Erythroblast (primary cell): Measurements from ENCODE around the gene ICAM4.

Source experiments
- GATA1 ChIP-seq: IDR thresholded peaks from 2 replicates; pipeline ENCODE4 v1.6.1; 2011; ENCODE audit warnings: low read depth, mild to moderate bottlenecking, control low read depth, low read length, moderate library complexity
- POLR2A ChIP-seq: IDR thresholded peaks from 2 replicates; pipeline ENCODE4 v1.6.1; 2011; ENCODE audit warnings: mild to moderate bottlenecking, low read length

DNA sequence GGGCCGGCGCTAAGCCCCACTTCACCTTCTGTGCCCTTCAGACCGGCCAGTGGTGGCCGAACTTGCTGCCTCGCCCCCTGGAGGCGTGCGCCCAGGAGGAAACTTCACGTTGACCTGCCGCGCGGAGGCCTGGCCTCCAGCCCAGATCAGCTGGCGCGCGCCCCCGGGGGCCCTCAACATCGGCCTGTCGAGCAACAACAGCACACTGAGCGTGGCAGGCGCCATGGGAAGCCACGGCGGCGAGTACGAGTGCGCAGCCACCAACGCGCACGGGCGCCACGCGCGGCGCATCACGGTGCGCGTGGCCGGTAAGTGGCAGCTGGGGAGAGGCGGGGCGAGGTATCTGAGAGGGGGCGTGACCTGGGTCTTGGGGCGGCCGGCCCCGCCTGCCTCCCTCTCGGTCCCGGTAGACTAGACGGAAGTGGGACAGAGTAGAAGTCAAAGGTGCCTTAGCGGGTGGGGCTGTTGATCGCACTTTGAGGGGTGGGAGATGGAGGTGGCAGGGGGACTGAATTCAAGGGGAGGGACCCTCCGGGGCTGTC, 8.6 kb downstream of the ICAM4 start:
- TF ChIP-seq POLR2A (peak; percentile 29), GATA1 (no peak)
